ENCODE data around the gene NKX6-2. TPM values are rescaled to one million over a fixed set of nuclear protein-coding genes. Genes with fewer than 3 reads are reported as not detected.

The NKX6-2 gene
- total RNA-seq, 1 experiment from 2014 or later, result not detected

- no peak overlapping the region for H3K4me3 ChIP-seq (ENCODE audit: low read length)
Measured at GRCh38 chr10:132815168-132815857, 29.4 kb upstream of the NKX6-2 start.

GRCh38 chr10:132814469-132814856 is 28.5 kb upstream of the NKX6-2 start:
- Histone ChIP-seq H3K4me3 (ENCODE audit: low read length) (no peak overlapping the region), H3K9me3 (ENCODE audit: low read length) (no peaks in the 10 kb centered on the region), H3K9ac (ENCODE audit: low read length) (no peak overlapping the region), H3K79me2 (ENCODE audit: low read length) (no peaks in the 10 kb centered on the region), H3K4me1 (ENCODE audit: low read length) (no peaks in the 10 kb centered on the region), H3K4me2 (ENCODE audit: low read depth, low read length, poor library complexity, severe bottlenecking) (no peak overlapping the region), H4K20me1 (ENCODE audit: insufficient read depth, low read depth, low read length) (no peaks in the 10 kb centered on the region), H3K36me3 (ENCODE audit: insufficient read depth, low read length) (no peaks in the 10 kb centered on the region), H2AFZ (ENCODE audit: low read length) (no peak overlapping the region), H3K9me2 (replicated peaks; ENCODE audit: insufficient read depth, low read length) (no peaks in the 10 kb centered on the region), H3K27ac (ENCODE audit: low read length) (no peak overlapping the region), H3K27me3 (ENCODE audit: low read length) (no peaks in the 10 kb centered on the region)
- DNase-seq, result no peak

More at GRCh38 chr10:132815168-132815857, 29.4 kb upstream of the NKX6-2 start:
- Histone ChIP-seq H2AFZ (ENCODE audit: low read length) (no peak overlapping the region), H3K4me1 (ENCODE audit: low read length) (no peaks in the 10 kb centered on the region), H3K27ac (ENCODE audit: low read length) (no peak overlapping the region), H3K4me2 (ENCODE audit: low read depth, low read length, poor library complexity, severe bottlenecking) (no peak overlapping the region), H3K9me2 (replicated peaks; ENCODE audit: insufficient read depth, low read length) (no peaks in the 10 kb centered on the region), H3K9ac (ENCODE audit: low read length) (no peak overlapping the region), H3K9me3 (ENCODE audit: low read length) (no peaks in the 10 kb centered on the region), H3K79me2 (ENCODE audit: low read length) (no peaks in the 10 kb centered on the region), H4K20me1 (ENCODE audit: insufficient read depth, low read depth, low read length) (no peaks in the 10 kb centered on the region), H3K36me3 (ENCODE audit: insufficient read depth, low read length) (no peaks in the 10 kb centered on the region), H3K27me3 (ENCODE audit: low read length) (no peaks in the 10 kb centered on the region)
- DNase-seq, result no peak

- Histone ChIP-seq H4K20me1 (ENCODE audit: insufficient read depth, low read depth, low read length) (no peaks in the 10 kb centered on the region), H3K27me3 (ENCODE audit: low read length) (no peaks in the 10 kb centered on the region), H2AFZ (ENCODE audit: low read length) (no peak overlapping the region), H3K36me3 (ENCODE audit: insufficient read depth, low read length) (no peaks in the 10 kb centered on the region), H3K9me2 (replicated peaks; ENCODE audit: insufficient read depth, low read length) (no peaks in the 10 kb centered on the region), H3K27ac (ENCODE audit: low read length) (no peak overlapping the region), H3K79me2 (ENCODE audit: low read length) (no peaks in the 10 kb centered on the region), H3K4me2 (ENCODE audit: low read depth, low read length, poor library complexity, severe bottlenecking) (no peak overlapping the region), H3K4me1 (ENCODE audit: low read length) (no peaks in the 10 kb centered on the region), H3K9ac (ENCODE audit: low read length) (no peak overlapping the region), H3K9me3 (ENCODE audit: low read length) (no peaks in the 10 kb centered on the region), H3K4me3 (ENCODE audit: low read length) (no peak overlapping the region)
- no peak for DNase-seq
Measured at GRCh38 chr10:132813560-132814468, 27.9 kb upstream of the NKX6-2 start.

DNA sequence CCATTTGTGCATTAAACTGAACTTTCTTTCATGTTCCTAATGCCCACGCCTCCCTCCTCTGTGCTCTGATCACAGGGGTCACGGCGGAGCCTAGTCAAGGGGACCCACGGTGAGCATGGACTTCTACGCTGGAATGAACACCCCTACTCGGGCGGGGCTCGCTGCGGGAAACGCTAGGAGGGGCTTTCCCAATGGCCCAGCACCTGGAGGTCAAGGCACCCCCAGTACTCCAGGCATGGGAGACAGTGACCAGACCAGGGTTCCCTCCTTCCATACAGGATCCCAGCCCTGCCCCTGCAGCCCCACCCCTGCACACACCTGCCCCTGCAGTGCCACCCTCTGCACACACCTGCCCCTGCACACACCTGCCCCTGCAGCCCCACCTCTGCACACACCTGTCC is 27.1 kb upstream of the NKX6-2 start:
- no peaks in the 10 kb centered on the region for H3K79me2 ChIP-seq (ENCODE audit: low read length)
- no peak overlapping the region for H3K9ac ChIP-seq (ENCODE audit: low read length)
- no peak for DNase-seq
- H3K9me3 ChIP-seq (ENCODE audit: low read length), result no peaks in the 10 kb centered on the region
- no peaks in the 10 kb centered on the region for H4K20me1 ChIP-seq (ENCODE audit: insufficient read depth, low read depth, low read length)
- H3K4me2 ChIP-seq (ENCODE audit: low read depth, low read length, poor library complexity, severe bottlenecking), result no peak overlapping the region
- H3K4me1 ChIP-seq (ENCODE audit: low read length), result no peaks in the 10 kb centered on the region
- no peak overlapping the region for H2AFZ ChIP-seq (ENCODE audit: low read length)
- H3K36me3 ChIP-seq (ENCODE audit: insufficient read depth, low read length), result no peaks in the 10 kb centered on the region
- no peak overlapping the region for H3K4me3 ChIP-seq (ENCODE audit: low read length)
- no peaks in the 10 kb centered on the region for H3K27me3 ChIP-seq (ENCODE audit: low read length)
- no peak overlapping the region for H3K27ac ChIP-seq (ENCODE audit: low read length)
- no peaks in the 10 kb centered on the region for H3K9me2 ChIP-seq (replicated peaks; ENCODE audit: insufficient read depth, low read length)

- H3K79me2 ChIP-seq (ENCODE audit: low read length), result no peaks in the 10 kb centered on the region
Measured at GRCh38 chr10:132812520-132812919, 26.6 kb upstream of the NKX6-2 start.

GRCh38 chr10:132811891-132812481 is 26.0 kb upstream of the NKX6-2 start:
- no peaks in the 10 kb centered on the region for H4K20me1 ChIP-seq (ENCODE audit: insufficient read depth, low read depth, low read length)
- H3K9me2 ChIP-seq (replicated peaks; ENCODE audit: insufficient read depth, low read length), result no peaks in the 10 kb centered on the region
- no peak for DNase-seq
- H3K27me3 ChIP-seq (ENCODE audit: low read length), result no peaks in the 10 kb centered on the region
- no peaks in the 10 kb centered on the region for H3K4me1 ChIP-seq (ENCODE audit: low read length)
- no peak overlapping the region for H3K9ac ChIP-seq (ENCODE audit: low read length)
- no peaks in the 10 kb centered on the region for H3K79me2 ChIP-seq (ENCODE audit: low read length)
- H3K4me3 ChIP-seq (ENCODE audit: low read length), result no peak overlapping the region
- H3K9me3 ChIP-seq (ENCODE audit: low read length), result no peaks in the 10 kb centered on the region
- no peak overlapping the region for H3K4me2 ChIP-seq (ENCODE audit: low read depth, low read length, poor library complexity, severe bottlenecking)
- H2AFZ ChIP-seq (ENCODE audit: low read length), result no peak overlapping the region
- H3K27ac ChIP-seq (ENCODE audit: low read length), result no peak overlapping the region
- no peaks in the 10 kb centered on the region for H3K36me3 ChIP-seq (ENCODE audit: insufficient read depth, low read length)

More at GRCh38 chr10:132812520-132812919, 26.6 kb upstream of the NKX6-2 start:
- no peak overlapping the region for H3K9ac ChIP-seq (ENCODE audit: low read length)
- H3K4me1 ChIP-seq (ENCODE audit: low read length), result no peaks in the 10 kb centered on the region
- no peak overlapping the region for H3K27ac ChIP-seq (ENCODE audit: low read length)
- H3K27me3 ChIP-seq (ENCODE audit: low read length), result no peaks in the 10 kb centered on the region
- H3K4me2 ChIP-seq (ENCODE audit: low read depth, low read length, poor library complexity, severe bottlenecking), result no peak overlapping the region
- H3K9me3 ChIP-seq (ENCODE audit: low read length), result no peaks in the 10 kb centered on the region
- H3K4me3 ChIP-seq (ENCODE audit: low read length), result no peak overlapping the region
- no peaks in the 10 kb centered on the region for H3K36me3 ChIP-seq (ENCODE audit: insufficient read depth, low read length)
- H2AFZ ChIP-seq (ENCODE audit: low read length), result no peak overlapping the region
- no peaks in the 10 kb centered on the region for H4K20me1 ChIP-seq (ENCODE audit: insufficient read depth, low read depth, low read length)
- no peak for DNase-seq
- H3K9me2 ChIP-seq (replicated peaks; ENCODE audit: insufficient read depth, low read length), result no peaks in the 10 kb centered on the region

DNA sequence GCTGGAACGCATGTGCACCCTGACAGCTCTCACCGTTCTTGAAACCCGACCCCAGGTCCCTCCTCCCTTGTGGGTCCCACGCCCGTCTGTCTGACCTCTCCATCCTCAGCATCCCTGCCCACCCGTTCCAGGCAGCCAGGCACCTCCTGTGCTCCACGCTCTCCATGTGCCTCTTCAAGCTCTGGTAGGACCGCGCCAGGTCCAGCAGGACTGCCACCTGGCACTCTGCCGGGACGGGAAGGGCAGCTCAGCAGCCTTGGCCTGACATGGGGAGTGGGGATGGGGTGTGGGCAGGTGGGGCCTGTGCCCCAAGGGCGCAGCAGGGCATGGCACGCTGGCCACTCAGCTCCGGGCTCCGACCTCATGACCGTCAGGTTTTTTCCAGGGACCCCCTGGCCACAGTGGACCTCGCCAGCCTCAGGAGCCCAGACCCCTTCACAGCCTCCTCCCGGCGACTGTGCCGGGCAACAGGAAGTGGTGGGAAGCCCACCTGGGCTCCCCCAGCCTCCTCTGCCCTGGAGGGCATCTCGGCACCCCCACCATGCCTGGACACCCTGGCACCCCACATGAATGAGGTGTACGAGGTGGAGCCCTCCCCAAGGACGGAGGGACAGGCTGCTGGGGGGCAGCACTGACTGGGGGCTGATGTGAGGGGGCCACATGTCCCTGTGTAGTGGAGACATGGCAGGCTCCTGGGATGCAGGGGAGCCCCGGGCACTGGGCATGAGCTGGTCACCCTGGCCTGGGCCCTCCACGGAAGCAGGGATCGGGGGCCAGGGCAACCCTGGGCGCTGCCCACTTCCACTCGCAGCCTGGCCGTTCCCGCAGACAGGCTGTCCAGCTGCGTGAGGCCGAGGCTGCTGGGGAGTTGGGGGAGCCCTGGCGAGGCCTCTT is 25.1 kb upstream of the NKX6-2 start:
- Histone ChIP-seq H3K4me1 (ENCODE audit: low read length) (no peaks in the 10 kb centered on the region), H3K4me2 (ENCODE audit: low read depth, low read length, poor library complexity, severe bottlenecking) (no peak overlapping the region), H3K9me2 (replicated peaks; ENCODE audit: insufficient read depth, low read length) (no peaks in the 10 kb centered on the region), H2AFZ (ENCODE audit: low read length) (no peak overlapping the region), H3K4me3 (ENCODE audit: low read length) (no peak overlapping the region), H3K27me3 (ENCODE audit: low read length) (no peaks in the 10 kb centered on the region), H3K9me3 (ENCODE audit: low read length) (no peaks in the 10 kb centered on the region), H3K79me2 (ENCODE audit: low read length) (no peaks in the 10 kb centered on the region), H4K20me1 (ENCODE audit: insufficient read depth, low read depth, low read length) (no peaks in the 10 kb centered on the region), H3K36me3 (ENCODE audit: insufficient read depth, low read length) (no peaks in the 10 kb centered on the region), H3K9ac (ENCODE audit: low read length) (no peak overlapping the region), H3K27ac (ENCODE audit: low read length) (no peak overlapping the region)
- no peak for DNase-seq

All from Karpas-422 (cell line).